Nephron progenitor cell (in vitro differentiated cells): ENCODE data around the gene PAFAH1B1.

ENCODE experiments used
- DNase-seq: peaks from one replicate; pipeline ENCODE4 v3.0.0; 2021
- H3K27ac Mint-ChIP-seq: 2 replicates; pipeline ENCODE4 v1.8.0; 2021; ENCODE audit warnings: mild to moderate bottlenecking, moderate library complexity, mixed read lengths
- H3K27me3 Mint-ChIP-seq: 2 replicates; pipeline ENCODE4 v1.8.0; 2021; ENCODE audit warnings: mild to moderate bottlenecking, low read depth, mixed read lengths; ENCODE audit not compliant: poor library complexity
- H3K36me3 Mint-ChIP-seq: 2 replicates; pipeline ENCODE4 v1.8.0; 2021; ENCODE audit warnings: low read depth, mixed read lengths
- H3K4me1 Mint-ChIP-seq: 2 replicates; pipeline ENCODE4 v1.8.0; 2021; ENCODE audit warnings: mixed read lengths
- H3K4me3 Mint-ChIP-seq: 2 replicates; pipeline ENCODE4 v1.8.0; 2021; ENCODE audit warnings: mild to moderate bottlenecking, moderate library complexity, mixed read lengths
- H3K9me3 Mint-ChIP-seq: 2 replicates; pipeline ENCODE4 v1.8.0; 2021; ENCODE audit warnings: mild to moderate bottlenecking, moderate library complexity, mixed read lengths
- CTCF ChIP-seq: fragments of 200-600 bp; sonication (generic); IDR thresholded peaks from 2 replicates; pipeline ENCODE4 v1.5.0; 2021; ENCODE audit warnings: antibody characterized with exemption

Gene PAFAH1B1

GRCh38 chr17:2690165-2691068, 97.0 kb downstream of the PAFAH1B1 start:
- Mint-ChIP-seq H3K27me3 (no peaks in the 10 kb centered on the region), H3K4me1 (peaks cover 18% of the 10 kb centered on the region), H3K4me3 (no peak overlapping the region), H3K9me3 (no peaks in the 10 kb centered on the region), H3K27ac (no peak overlapping the region), H3K36me3 (no peaks in the 10 kb centered on the region)
- DNase-seq: no peak
- TF ChIP-seq CTCF: no peak

GRCh38 chr17:2691069-2691871, 97.8 kb downstream of the PAFAH1B1 start:
- no peak for DNase-seq
- Mint-ChIP-seq H3K4me1 (peaks cover 18% of the 10 kb centered on the region), H3K36me3 (no peaks in the 10 kb centered on the region), H3K9me3 (no peaks in the 10 kb centered on the region), H3K27ac (no peak overlapping the region), H3K4me3 (no peak overlapping the region), H3K27me3 (no peaks in the 10 kb centered on the region)
- no peak for TF ChIP-seq CTCF

- no peaks in the 10 kb centered on the region for H3K27me3 Mint-ChIP-seq
- H3K36me3 Mint-ChIP-seq: no peaks in the 10 kb centered on the region
- H3K9me3 Mint-ChIP-seq: no peaks in the 10 kb centered on the region
- no peak overlapping the region for H3K4me3 Mint-ChIP-seq
- TF ChIP-seq CTCF: no peak
- H3K4me1 Mint-ChIP-seq: peaks cover 18% of the 10 kb centered on the region
- DNase-seq: no peak
- H3K27ac Mint-ChIP-seq: no peak overlapping the region
These were observed 98.7 kb downstream of the PAFAH1B1 start for GRCh38 chr17:2691965-2692780.

- Mint-ChIP-seq H3K27me3 (no peaks in the 10 kb centered on the region), H3K27ac (no peak overlapping the region), H3K36me3 (no peaks in the 10 kb centered on the region), H3K9me3 (no peaks in the 10 kb centered on the region), H3K4me3 (no peak overlapping the region), H3K4me1 (peaks cover 14% of the 10 kb centered on the region)
- DNase-seq: no peak
- no peak for TF ChIP-seq CTCF
These were observed 99.3 kb downstream of the PAFAH1B1 start for GRCh38 chr17:2692781-2693135.

GRCh38 chr17:2693561-2694380, 100.3 kb downstream of the PAFAH1B1 start:
- H3K4me1 Mint-ChIP-seq: peaks cover 6% of the 10 kb centered on the region
- TF ChIP-seq CTCF: no peak
- H3K27me3 Mint-ChIP-seq: no peaks in the 10 kb centered on the region
- no peak for DNase-seq
- peaks cover 5% of the 10 kb centered on the region for H3K36me3 Mint-ChIP-seq
- no peaks in the 10 kb centered on the region for H3K9me3 Mint-ChIP-seq
- H3K27ac Mint-ChIP-seq: no peak overlapping the region
- no peak overlapping the region for H3K4me3 Mint-ChIP-seq
